HCT116 (cell line): ENCODE results near the gene SAA1. TPM values are rescaled to one million over a fixed set of nuclear protein-coding genes. Genes with fewer than 3 reads are reported as not detected.

Experiments
- ATAC-seq: fragments of 200-7000 bp; cut with Tn5 transposase; 2 replicates; pipeline ENCODE4 v1.9.1; 2020; ENCODE audit warnings: mild to moderate bottlenecking, moderate library complexity
- BruUV-seq: library from RNA; stranded (reverse); fragments of 400-500 nt; replicated peaks from 2 replicates; lab custom pipeline; 2021; lab: Mats Ljungman, UMichigan
- CTCF ChIA-PET: fragments of 300-600 bp; sonication (Branson Sonifier 250); formaldehyde crosslinking; loops from one replicate; lab custom pipeline; 2021; ENCODE audit warnings: antibody characterized with exemption; lab: Charles Lee
- POLR2A ChIA-PET: fragments of 300-600, 350-600 bp; sonication (Branson Sonifier 250); formaldehyde crosslinking; loops from one replicate; lab custom pipeline; 2021; ENCODE audit warnings: antibody characterized with exemption; lab: Charles Lee
- RAD21 ChIA-PET, 2 experiments: fragments of 300-600 bp; sonication (Branson Sonifier 250); formaldehyde crosslinking; loops; one replicate each; lab custom pipeline; 2023; ENCODE audit warnings: low total read pairs in 2 of 2; ENCODE audit not compliant: uncharacterized antibody in 2 of 2, unreplicated experiment in 2 of 2, low non-redundant PET in 1 of 2; lab: Charles Lee
- DNase-seq: peaks from one replicate; pipeline ENCODE4 v3.0.0-alpha.2; 2010; ENCODE audit warnings: low read depth, low spot score
- H2AFZ ChIP-seq: fragments of 200-600 bp; shearing (Covaris generic), sonication (generic); 2 replicates; pipeline ENCODE4 v1.6.1; 2017; ENCODE audit warnings: low read depth, mixed run types, mixed read lengths, antibody characterized with exemption, low read length; ENCODE audit not compliant: poor library complexity, severe bottlenecking
- H3K27ac ChIP-seq: 2 replicates; pipeline ENCODE4 v1.5.1; 2012; ENCODE audit warnings: low read depth, low read length
- H3K27me3 ChIP-seq: fragments of 200-600 bp; sonication (generic); 2 replicates; pipeline ENCODE4 v1.6.1; 2016; ENCODE audit warnings: mixed run types, low read length, mixed read lengths; ENCODE audit not compliant: insufficient read depth
- H3K36me3 ChIP-seq, 2 experiments: fragments of 200-500 bp in 1 of 2; fragments of 200-600 bp in 1 of 2; sonication (Bioruptor generic) in 1 of 2; sonication (generic) in 1 of 2; 2 replicates each; pipeline versions ENCODE4 v1.5.1 to v1.6.1; 2014 to 2016; ENCODE audit warnings: low read length in 2 of 2, inconsistent platforms in 1 of 2, mixed read lengths in 1 of 2, mixed run types in 1 of 2; ENCODE audit not compliant: insufficient read depth in 2 of 2, control insufficient read depth in 1 of 2
- H3K4me1 ChIP-seq, 2 experiments: fragments of 200-600 bp in 1 of 2; sonication (generic) in 1 of 2; 2 replicates each; pipeline versions ENCODE4 v1.5.1 to v1.6.1; 2012 to 2017; ENCODE audit warnings: low read length in 2 of 2, inconsistent platforms in 1 of 2, mild to moderate bottlenecking in 1 of 2, mixed read lengths in 1 of 2, mixed run types in 1 of 2, moderate library complexity in 1 of 2; ENCODE audit not compliant: insufficient read depth in 2 of 2, control insufficient read depth in 1 of 2
- H3K4me2 ChIP-seq: fragments of 200-600 bp; sonication (generic); 2 replicates; pipeline ENCODE4 v1.6.1; 2017; ENCODE audit warnings: mixed run types, low read length, mixed read lengths
- H3K4me3 ChIP-seq, 2 experiments: fragments of 200-600 bp in 1 of 2; sonication (generic) in 1 of 2; replicated peaks in 1 of 2; 2 replicates each; pipeline ENCODE4 v1.5.1; 2011 to 2016; ENCODE audit warnings: low read length in 2 of 2, control low read depth in 1 of 2, low read depth in 1 of 2, mild to moderate bottlenecking in 1 of 2, mixed read lengths in 1 of 2, mixed run types in 1 of 2
- H3K79me2 ChIP-seq: fragments of 200-600 bp; sonication (generic); 2 replicates; pipeline ENCODE4 v1.6.1; 2017; ENCODE audit warnings: mild to moderate bottlenecking, mixed run types, low read length, moderate library complexity, mixed read lengths; ENCODE audit not compliant: insufficient read depth
- H3K9ac ChIP-seq: fragments of 200-600 bp; sonication (generic); 2 replicates; pipeline ENCODE4 v1.6.1; 2016; ENCODE audit warnings: low read length, mixed read lengths
- H3K9me2 ChIP-seq: fragments of 200-600 bp; sonication (generic), shearing (Covaris generic); 2 replicates; pipeline ENCODE4 v1.6.1; 2017; ENCODE audit warnings: mixed run types, mild to moderate bottlenecking, moderate library complexity; ENCODE audit not compliant: insufficient read depth
- H3K9me3 ChIP-seq, 2 experiments: fragments of 200-500 bp in 1 of 2; fragments of 200-600 bp in 1 of 2; sonication (Bioruptor generic) in 1 of 2; sonication (generic) in 1 of 2; 2 replicates each; pipeline ENCODE4 v1.6.1; 2014 to 2017; ENCODE audit warnings: low read length in 2 of 2, mixed read lengths in 2 of 2, inconsistent platforms in 1 of 2, low read depth in 1 of 2, mild to moderate bottlenecking in 1 of 2, mixed run types in 1 of 2, moderate library complexity in 1 of 2; ENCODE audit not compliant: control insufficient read depth in 1 of 2, insufficient read depth in 1 of 2
- H4K20me1 ChIP-seq: fragments of 200-600 bp; sonication (generic), shearing (Covaris generic); 2 replicates; pipeline ENCODE4 v1.6.1; 2017; ENCODE audit warnings: mixed run types, mild to moderate bottlenecking, moderate library complexity; ENCODE audit not compliant: insufficient read depth
- CBX3 ChIP-seq: IDR thresholded peaks from 2 replicates; pipeline ENCODE4 v1.6.1; 2012; ENCODE audit warnings: low read depth
- ELF1 ChIP-seq: IDR thresholded peaks from 2 replicates; pipeline ENCODE4 v1.6.1; 2012; ENCODE audit warnings: low read depth, borderline replicate concordance
- EZH2 ChIP-seq: fragments of 200-600 bp; sonication (generic); IDR thresholded peaks from 2 replicates; pipeline ENCODE4 v1.6.1; 2017; ENCODE audit warnings: antibody characterized with exemption, mixed run types
- EZH2phosphoT487 ChIP-seq: fragments of 200-600 bp; IDR thresholded peaks from 2 replicates; pipeline ENCODE4 v1.6.1; 2018; ENCODE audit warnings: antibody characterized with exemption, borderline replicate concordance
- POLR2A ChIP-seq: IDR thresholded peaks from 2 replicates; pipeline ENCODE4 v1.7.0; 2011; ENCODE audit warnings: borderline replicate concordance; ENCODE audit not compliant: insufficient read depth, insufficient read length; ENCODE audit errors: extremely low read depth
- POLR2AphosphoS5 ChIP-seq: IDR thresholded peaks from 2 replicates; pipeline ENCODE4 v1.6.1; 2011; ENCODE audit warnings: mild to moderate bottlenecking, low read depth, low read length, moderate library complexity
- SIN3A ChIP-seq: IDR thresholded peaks from 2 replicates; pipeline ENCODE4 v1.6.1; 2012; ENCODE audit warnings: low read depth
- SP1 ChIP-seq: IDR thresholded peaks from 2 replicates; pipeline ENCODE4 v1.6.1; 2012; ENCODE audit warnings: low read depth
- SRF ChIP-seq: IDR thresholded peaks from 2 replicates; pipeline ENCODE4 v1.6.1; 2012; ENCODE audit warnings: low read depth
- TCF7L2 ChIP-seq: IDR thresholded peaks from 2 replicates; pipeline ENCODE4 v1.7.0; 2011; ENCODE audit warnings: borderline replicate concordance, inconsistent platforms; ENCODE audit not compliant: insufficient read depth, insufficient read length; ENCODE audit errors: extremely low read depth
- YY1 ChIP-seq: IDR thresholded peaks from 2 replicates; pipeline ENCODE4 v1.6.1; 2011; ENCODE audit warnings: low read length, low read depth, moderate library complexity, mild to moderate bottlenecking; ENCODE audit not compliant: insufficient replicate concordance; ENCODE audit errors: extremely low read depth
- ZFX ChIP-seq: fragments of 450-650 bp; IDR thresholded peaks from 2 replicates; pipeline ENCODE4 v1.6.1; 2017
- intact Hi-C: fragments of 100-400 bp; cut with micrococcal nuclease; formaldehyde crosslinking; loops from 2 replicates; pipeline ENCODE4 v1.10.0; 2022
- total RNA-seq: library from RNA; stranded (reverse); gene quantifications from one replicate; pipeline ENCODE4 v1.2.1, GENCODE V29; 2021; ENCODE audit not compliant: unreplicated experiment
- TF ChIP-seq, protein P1 (sequence below): IDR thresholded peaks from 2 replicates; pipeline ENCODE4 v1.6.1; 2012
- TF ChIP-seq, protein P2 (sequence below): IDR thresholded peaks from 2 replicates; pipeline ENCODE4 v1.6.1; 2012

Gene SAA1
- total RNA-seq, 1 experiment from 2014 or later: 8.6 TPM

DNA sequence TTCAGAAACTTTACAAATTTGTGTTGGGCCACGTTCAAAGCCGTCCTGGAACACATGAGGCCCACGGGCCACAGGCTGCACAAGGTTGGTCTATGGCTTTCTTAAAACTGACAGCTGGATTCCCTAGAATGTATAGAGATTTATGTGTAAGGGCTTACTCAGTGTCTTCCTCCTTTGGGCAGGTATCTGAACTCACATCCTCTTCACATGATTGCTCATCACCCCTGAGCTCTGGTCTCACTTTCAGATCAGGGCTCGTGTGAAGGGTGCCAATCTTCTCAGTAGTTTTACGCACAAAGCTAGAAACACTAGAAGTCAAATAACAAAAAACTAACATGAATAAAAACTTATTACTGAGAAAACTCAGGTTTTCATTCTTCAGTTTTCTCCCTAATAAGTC lies 28.8 kb downstream of the SAA1 start:
- H2AFZ ChIP-seq: no peak overlapping the region
- intact Hi-C loops: no loop called here
- ATAC-seq (no peak), DNase-seq (no peak)
- H3K27me3 ChIP-seq: no peaks in the 10 kb centered on the region
- no peak overlapping the region for H3K4me3 ChIP-seq
- ChIA-PET CTCF (no interaction called here), POLR2A (no interaction called here), RAD21 (no interaction called here)
- H4K20me1 ChIP-seq: no peaks in the 10 kb centered on the region
- no peaks in the 10 kb centered on the region for H3K79me2 ChIP-seq
- no peaks in the 10 kb centered on the region for H3K4me1 ChIP-seq
- H3K27ac ChIP-seq: no peak overlapping the region
- no peaks in the 10 kb centered on the region for H3K9me2 ChIP-seq
- no peak overlapping the region for H3K9ac ChIP-seq
- TF ChIP-seq, protein P1, sequence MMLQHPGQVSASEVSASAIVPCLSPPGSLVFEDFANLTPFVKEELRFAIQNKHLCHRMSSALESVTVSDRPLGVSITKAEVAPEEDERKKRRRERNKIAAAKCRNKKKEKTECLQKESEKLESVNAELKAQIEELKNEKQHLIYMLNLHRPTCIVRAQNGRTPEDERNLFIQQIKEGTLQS: no peak
- TF ChIP-seq EZH2phosphoT487: no peak
- TF ChIP-seq YY1: no peak
- no peak for TF ChIP-seq SIN3A
- no peak for TF ChIP-seq EZH2
- TF ChIP-seq SP1: no peak
- no peak for TF ChIP-seq ZFX
- TF ChIP-seq POLR2AphosphoS5: no peak
- TF ChIP-seq POLR2A: no peak
- TF ChIP-seq TCF7L2: no peak
- no peak for TF ChIP-seq ELF1
- no peak for TF ChIP-seq SRF
- no peak for TF ChIP-seq CBX3
- TF ChIP-seq, protein P2, sequence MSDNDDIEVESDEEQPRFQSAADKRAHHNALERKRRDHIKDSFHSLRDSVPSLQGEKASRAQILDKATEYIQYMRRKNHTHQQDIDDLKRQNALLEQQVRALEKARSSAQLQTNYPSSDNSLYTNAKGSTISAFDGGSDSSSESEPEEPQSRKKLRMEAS: no peak
- no TSS peak for BruUV-seq
- H3K36me3 ChIP-seq: peaks cover 48 to 51% of the 10 kb centered on the region in 2 experiments
- H3K4me2 ChIP-seq: no peak overlapping the region
- no peaks in the 10 kb centered on the region for H3K9me3 ChIP-seq
